CD14-positive monocyte (primary cell): Measurements from ENCODE around the gene NPRL2. TPM values are rescaled to one million over a fixed set of nuclear protein-coding genes. Genes with fewer than 3 reads are reported as not detected.
A peak's percentile ranks its signal among the peaks of the same experiment; 100 is the strongest.

Source experiments
- DNase-seq, 3 donors: peaks; one replicate each; pipeline ENCODE4 v3.0.0-alpha.2; 2011 to 2022
- H2AFZ ChIP-seq: 2 replicates; pipeline ENCODE4 v1.6.0; 2012; ENCODE audit warnings: mild to moderate bottlenecking, low read depth, low read length, inconsistent platforms; ENCODE audit not compliant: insufficient read depth, poor library complexity, severe bottlenecking
- H3K27ac ChIP-seq, 2 donors: 1 replicate in 1 of 2; 2 replicates in 1 of 2; pipeline ENCODE4 v1.5.1; 2012 to 2013; ENCODE audit warnings: low read length in 2 of 2, control low read depth in 1 of 2, inconsistent platforms in 1 of 2, low read depth in 1 of 2, mild to moderate bottlenecking in 1 of 2
- H3K27me3 ChIP-seq, 2 donors: one replicate each; pipeline versions ENCODE4 v1.6.0 to v1.6.1; 2011 to 2013; ENCODE audit warnings: low read length in 2 of 2; ENCODE audit not compliant: control insufficient read depth in 2 of 2, insufficient read depth in 2 of 2
- H3K36me3 ChIP-seq, 2 donors: replicated peaks in 1 of 2; 1 replicate in 1 of 2; 2 replicates in 1 of 2; pipeline versions ENCODE4 v1.5.1 to v1.6.1; 2012 to 2013; ENCODE audit warnings: low read length in 2 of 2, control low read depth in 1 of 2, inconsistent platforms in 1 of 2, mild to moderate bottlenecking in 1 of 2; ENCODE audit not compliant: insufficient read depth in 2 of 2, control insufficient read depth in 1 of 2
- H3K4me1 ChIP-seq, 2 donors: 1 replicate in 1 of 2; 2 replicates in 1 of 2; pipeline versions ENCODE4 v1.5.1 to v1.6.1; 2012 to 2013; ENCODE audit warnings: low read length in 2 of 2, control low read depth in 1 of 2, inconsistent platforms in 1 of 2, mild to moderate bottlenecking in 1 of 2, moderate library complexity in 1 of 2; ENCODE audit not compliant: insufficient read depth in 2 of 2, control insufficient read depth in 1 of 2
- H3K4me2 ChIP-seq: replicated peaks from 2 replicates; pipeline ENCODE3; 2012; ENCODE audit warnings: low read length, moderate library complexity, mild to moderate bottlenecking; ENCODE audit not compliant: poor library complexity, severe bottlenecking; ENCODE audit errors: extremely low read depth
- H3K4me3 ChIP-seq, 3 experiments: fragments of 200-600 bp in 1 of 3; sonication (generic) in 1 of 3; replicated peaks in 1 of 3; 1 replicate in 2 of 3; 2 replicates in 1 of 3; pipeline ENCODE4 v1.5.1; 2011 to 2013; ENCODE audit warnings: low read length in 3 of 3, mild to moderate bottlenecking in 3 of 3, control low read depth in 2 of 3, low read depth in 2 of 3, inconsistent platforms in 1 of 3, moderate library complexity in 1 of 3
- H3K79me2 ChIP-seq: 2 replicates; pipeline ENCODE4 v1.6.0; 2012; ENCODE audit warnings: mild to moderate bottlenecking, control low read depth, inconsistent platforms, low read length, moderate library complexity; ENCODE audit not compliant: insufficient read depth
- H3K9ac ChIP-seq: 2 replicates; pipeline ENCODE4 v1.6.0; 2017; ENCODE audit warnings: low read length, mild to moderate bottlenecking; ENCODE audit not compliant: insufficient read depth, poor library complexity, severe bottlenecking
- H3K9me3 ChIP-seq, 2 donors: replicated peaks in 1 of 2; 1 replicate in 1 of 2; 2 replicates in 1 of 2; pipeline versions ENCODE4 v1.5.1 to v1.6.1; 2012 to 2013; ENCODE audit warnings: low read length in 2 of 2, control low read depth in 1 of 2; ENCODE audit not compliant: control insufficient read depth in 1 of 2, insufficient read depth in 1 of 2
- H4K20me1 ChIP-seq: 2 replicates; pipeline ENCODE4 v1.6.0; 2012; ENCODE audit warnings: mild to moderate bottlenecking, low read length, control low read depth, moderate library complexity; ENCODE audit not compliant: insufficient read depth
- H3K27ac Mint-ChIP-seq, 7 donors: one replicate each; pipeline ENCODE4 v1.8.0; 2020; ENCODE audit warnings: mild to moderate bottlenecking in 7 of 7, mixed read lengths in 7 of 7, moderate library complexity in 6 of 7, inconsistent platforms in 2 of 7
- H3K27me3 Mint-ChIP-seq, 3 donors: one replicate each; pipeline ENCODE4 v1.8.0; 2021 to 2022; ENCODE audit warnings: low read depth in 3 of 3, mild to moderate bottlenecking in 3 of 3, mixed read lengths in 3 of 3, moderate library complexity in 3 of 3, inconsistent platforms in 1 of 3
- H3K36me3 Mint-ChIP-seq, 2 donors: one replicate each; pipeline ENCODE4 v1.8.0; 2020; ENCODE audit warnings: mixed read lengths in 2 of 2, inconsistent platforms in 1 of 2, mild to moderate bottlenecking in 1 of 2
- H3K4me1 Mint-ChIP-seq: one replicate; pipeline ENCODE4 v1.8.0; 2020; ENCODE audit warnings: mild to moderate bottlenecking, mixed read lengths
- H3K4me3 Mint-ChIP-seq, 2 donors: one replicate each; pipeline ENCODE4 v1.8.0; 2020; ENCODE audit warnings: mild to moderate bottlenecking in 2 of 2, mixed read lengths in 2 of 2, moderate library complexity in 1 of 2
- H3K9me3 Mint-ChIP-seq, 7 donors: one replicate each; pipeline ENCODE4 v1.8.0; 2020 to 2022; ENCODE audit warnings: mixed read lengths in 7 of 7, mild to moderate bottlenecking in 6 of 7, moderate library complexity in 6 of 7, inconsistent platforms in 2 of 7
- CTCF ChIP-seq: fragments of 200-600 bp; IDR thresholded peaks from one replicate; pipeline ENCODE4 v1.8.0; 2022; ENCODE audit warnings: antibody characterized with exemption, mild to moderate bottlenecking
- WGBS: methylation state at CpG from one replicate; pipeline ENCODE4 v1.1.5; 2013; ENCODE audit warnings: missing lambda C conversion rate; ENCODE audit not compliant: insufficient coverage; 5-methylcytosine and 5-hydroxymethylcytosine counted together
- intact Hi-C, 2 donors: fragments of 100-400 bp; cut with micrococcal nuclease; formaldehyde crosslinking; loops; one replicate each; pipeline versions ENCODE4 v1.15.0 to v1.15.1; 2023
- polyA plus RNA-seq, 3 donors: library from polyadenylated mRNA; depleted of rRNA in 1 of 3; unstranded in 2 of 3; stranded (reverse) in 1 of 3; fragments of 300-500 nt in 2 of 3; fragments of >200 nt in 1 of 3; fragmentation: Illumina TruSeq in 2 of 3; gene quantifications; 1 replicate in 2 of 3; 2 replicates in 1 of 3; pipeline ENCODE4 v1.2.3, GENCODE V29; 2012 to 2021

The NPRL2 gene
- polyA plus RNA-seq, 3 donors, result 20.9 to 37.9 (median 23.5) TPM

GRCh38 chr3:50392101-50392715 lies 41.6 kb upstream of the NPRL2 start:
- Histone ChIP-seq H3K27me3 (no peaks in the 10 kb centered on the region), H3K4me3 (no peak overlapping the region), H3K36me3 (no peaks in the 10 kb centered on the region), H3K79me2 (no peaks in the 10 kb centered on the region), H3K27ac (no peak overlapping the region), H3K9ac (no peak overlapping the region), H3K9me3 (no peaks in the 10 kb centered on the region), H2AFZ (no peak overlapping the region), H3K4me1 (peaks cover 12 to 13% of the 10 kb centered on the region in 2 donors), H4K20me1 (no peaks in the 10 kb centered on the region), H3K4me2 (no peak overlapping the region)
- Mint-ChIP-seq H3K9me3 (no peaks in the 10 kb centered on the region), H3K4me1 (peaks cover 14% of the 10 kb centered on the region), H3K4me3 (no peak overlapping the region), H3K36me3 (no peaks in the 10 kb centered on the region), H3K27me3 (peaks cover 1 to 7% (median 2%) of the 10 kb centered on the region in 3 donors), H3K27ac (peak overlapping the region in 2 of 7 donors; percentile 46 to 74)
- no peak for DNase-seq
- intact Hi-C loops, result no loop called here
- WGBS, result 60% methylated on average over 4 of the region's 5 CpGs
- no peak for TF ChIP-seq CTCF

- no peaks in the 10 kb centered on the region for H3K9me3 Mint-ChIP-seq
- no peak overlapping the region for H3K9ac ChIP-seq
- WGBS, result 89% methylated on average over 7 of the region's 12 CpGs
Measured at GRCh38 chr3:50390508-50391224, 40.1 kb upstream of the NPRL2 start.

More at GRCh38 chr3:50390508-50391224, 40.1 kb upstream of the NPRL2 start:
- no peaks in the 10 kb centered on the region for H3K36me3 Mint-ChIP-seq
- H3K4me2 ChIP-seq, result no peak overlapping the region
- no peak for DNase-seq
- no peak overlapping the region for H3K4me3 ChIP-seq
- peaks cover 9% of the 10 kb centered on the region in 2 donors for H3K4me1 ChIP-seq
- peaks cover 7% of the 10 kb centered on the region for H3K4me1 Mint-ChIP-seq
- H3K9me3 ChIP-seq, result no peaks in the 10 kb centered on the region
- H3K4me3 Mint-ChIP-seq, result no peak overlapping the region
- intact Hi-C loops, result no loop called here
- no peak overlapping the region for H2AFZ ChIP-seq
- no peaks in the 10 kb centered on the region for H3K27me3 ChIP-seq
- H3K27ac ChIP-seq, result no peak overlapping the region
- no peaks in the 10 kb centered on the region for H3K36me3 ChIP-seq
- peak overlapping the region in 1 of 7 donors; percentile 49 for H3K27ac Mint-ChIP-seq
- no peak for TF ChIP-seq CTCF
- no peaks in the 10 kb centered on the region for H4K20me1 ChIP-seq
- no peaks in the 10 kb centered on the region for H3K79me2 ChIP-seq
- H3K27me3 Mint-ChIP-seq, result peaks cover 1 to 5% (median 2%) of the 10 kb centered on the region in 3 donors
